NCI-H1105 (cell line): ENCODE measurements around the gene CCDC12.
A peak's percentile ranks its signal among the peaks of the same experiment; 100 is the strongest.

ENCODE experiments used
- DNase-seq: peaks from one replicate; lab custom pipeline; 2025; lab: John Stamatoyannopoulos, UW

CCDC12 gene

GRCh38 chr3:46936733-46937250 lies 39.8 kb downstream of the CCDC12 start:
- DNase-seq, result no peak

GRCh38 chr3:46935989-46936558 lies 40.5 kb downstream of the CCDC12 start:
- DNase-seq, result no peak

GRCh38 chr3:46935168-46935858 lies 41.2 kb downstream of the CCDC12 start:
- no peak for DNase-seq

- no peak for DNase-seq
Measured at GRCh38 chr3:46934498-46935167, 41.9 kb downstream of the CCDC12 start.

- no peak for DNase-seq
Measured at GRCh38 chr3:46934072-46934471, 42.5 kb downstream of the CCDC12 start.

- no peak for DNase-seq
Measured at GRCh38 chr3:46933261-46933660, 43.3 kb downstream of the CCDC12 start.

GRCh38 chr3:46932455-46933225 lies 43.9 kb downstream of the CCDC12 start:
- DNase-seq, result no peak

GRCh38 chr3:46931631-46932331 lies 44.8 kb downstream of the CCDC12 start:
- DNase-seq, result peak; percentile 56

- no peak for DNase-seq
Measured at GRCh38 chr3:46930945-46931403, 45.6 kb downstream of the CCDC12 start.

- DNase-seq, result no peak
Measured at GRCh38 chr3:46930166-46930944, 46.2 kb downstream of the CCDC12 start.

GRCh38 chr3:46929324-46929723 lies 47.2 kb downstream of the CCDC12 start:
- DNase-seq, result no peak

- DNase-seq, result no peak
Measured at GRCh38 chr3:46928282-46928681, 48.3 kb downstream of the CCDC12 start.

GRCh38 chr3:46927718-46928073 lies 48.8 kb downstream of the CCDC12 start:
- no peak for DNase-seq

- no peak for DNase-seq
Measured at GRCh38 chr3:46926871-46927717, 49.5 kb downstream of the CCDC12 start.

GRCh38 chr3:46926447-46926846 lies 50.1 kb downstream of the CCDC12 start:
- DNase-seq, result no peak

- no peak for DNase-seq
Measured at GRCh38 chr3:46926039-46926438, 50.5 kb downstream of the CCDC12 start.

GRCh38 chr3:46925585-46925934 lies 51.0 kb downstream of the CCDC12 start:
- no peak for DNase-seq

- no peak for DNase-seq
Measured at GRCh38 chr3:46924921-46925584, 51.5 kb downstream of the CCDC12 start.

GRCh38 chr3:46923559-46924350 lies 52.8 kb downstream of the CCDC12 start:
- DNase-seq, result no peak
